B cell (primary cell): ENCODE data around the gene CA5A. TPM values are rescaled to one million over a fixed set of nuclear protein-coding genes. Genes with fewer than 3 reads are reported as not detected.
A peak's percentile ranks its signal among the peaks of the same experiment; 100 is the strongest.

Source experiments
- ATAC-seq: fragments of 200-7000 bp; cut with Tn5 transposase; one replicate; pipeline ENCODE4 v1.10.0; 2021; ENCODE audit warnings: low read depth, mild to moderate bottlenecking, moderate number of reproducible peaks, moderate library complexity
- CTCF ChIA-PET: fragments of 350-600 bp; sonication (Branson Sonifier 250); formaldehyde crosslinking; loops from one replicate; lab custom pipeline; 2021; ENCODE audit warnings: antibody characterized with exemption, inconsistent platforms; lab: Charles Lee
- POLR2A ChIA-PET: fragments of 350-600 bp; sonication (Branson Sonifier 250); formaldehyde crosslinking; loops from one replicate; lab custom pipeline; 2021; ENCODE audit warnings: antibody characterized with exemption; lab: Charles Lee
- DNase-seq: peaks from one replicate; pipeline ENCODE4 v3.0.0; 2013
- H2AFZ ChIP-seq: 2 replicates; pipeline ENCODE4 v1.6.1; 2012; ENCODE audit warnings: mild to moderate bottlenecking, low read depth, low read length; ENCODE audit not compliant: insufficient read depth, poor library complexity, severe bottlenecking
- H3K27ac ChIP-seq, 2 donors: 1 replicate in 1 of 2; 2 replicates in 1 of 2; pipeline ENCODE4 v1.5.1; 2012 to 2013; ENCODE audit warnings: low read length in 2 of 2, mild to moderate bottlenecking in 2 of 2, moderate library complexity in 1 of 2
- H3K27me3 ChIP-seq, 4 experiments: fragments of 200-600 bp in 1 of 4; sonication (generic) in 1 of 4; replicated peaks in 1 of 4; 1 replicate in 2 of 4; 2 replicates in 2 of 4; pipeline versions ENCODE4 v1.6.1 to v1.7.0; 2013 to 2016; ENCODE audit warnings: low read length in 3 of 4, mild to moderate bottlenecking in 2 of 4, mixed read lengths in 1 of 4, moderate library complexity in 1 of 4; ENCODE audit not compliant: insufficient read depth in 4 of 4, control insufficient read depth in 3 of 4; ENCODE audit errors: control extremely low read depth in 1 of 4
- H3K36me3 ChIP-seq, 2 experiments: replicated peaks in 1 of 2; 1 replicate in 1 of 2; 2 replicates in 1 of 2; pipeline versions ENCODE4 v1.6.1 to v1.7.1; 2013; ENCODE audit warnings: low read length in 1 of 2; ENCODE audit not compliant: insufficient read depth in 2 of 2, control insufficient read depth in 1 of 2; ENCODE audit errors: control extremely low read depth in 1 of 2, extremely low read depth in 1 of 2
- H3K4me1 ChIP-seq, 2 donors: fragments of 200-600 bp in 1 of 2; sonication (generic) in 1 of 2; 1 replicate in 1 of 2; 2 replicates in 1 of 2; pipeline versions ENCODE4 v1.5.1 to v1.6.1; 2013 to 2017; ENCODE audit warnings: low read length in 2 of 2; ENCODE audit not compliant: control insufficient read depth in 2 of 2, insufficient read depth in 2 of 2
- H3K4me2 ChIP-seq: replicated peaks from 2 replicates; pipeline ENCODE3; 2012; ENCODE audit warnings: mild to moderate bottlenecking, low read depth, low read length; ENCODE audit not compliant: poor library complexity, severe bottlenecking
- H3K4me3 ChIP-seq, 5 experiments: fragments of 200-600 bp in 1 of 5; sonication (generic) in 1 of 5; 1 replicate in 3 of 5; 2 replicates in 2 of 5; pipeline versions ENCODE4 v1.5.1 to v1.7.0; 2011 to 2016; ENCODE audit warnings: low read length in 4 of 5, mild to moderate bottlenecking in 4 of 5, low read depth in 2 of 5, control low read depth in 1 of 5, moderate library complexity in 1 of 5; ENCODE audit not compliant: insufficient read depth in 1 of 5; ENCODE audit errors: control extremely low read depth in 1 of 5, extremely low read depth in 1 of 5
- H3K79me2 ChIP-seq: fragments of 200-600 bp; sonication (generic); one replicate; pipeline ENCODE4 v1.6.0; 2016; ENCODE audit warnings: low read length; ENCODE audit not compliant: control insufficient read depth, insufficient read depth
- H3K9ac ChIP-seq: fragments of 200-600 bp; sonication (generic); 2 replicates; pipeline ENCODE4 v1.6.1; 2017; ENCODE audit warnings: mild to moderate bottlenecking, low read length, moderate library complexity
- H3K9me3 ChIP-seq, 3 donors: one replicate each; pipeline versions ENCODE4 v1.6.1 to v1.7.1; 2013; ENCODE audit warnings: low read length in 2 of 3; ENCODE audit not compliant: control insufficient read depth in 2 of 3, insufficient read depth in 1 of 3; ENCODE audit errors: control extremely low read depth in 1 of 3
- H4K20me1 ChIP-seq: 2 replicates; pipeline ENCODE4 v1.6.0; 2012; ENCODE audit warnings: mild to moderate bottlenecking, low read length; ENCODE audit not compliant: insufficient read depth, control insufficient read depth, poor library complexity, severe bottlenecking
- H3K27ac Mint-ChIP-seq: one replicate; pipeline ENCODE4 v1.8.0; 2021; ENCODE audit warnings: mixed read lengths
- H3K27me3 Mint-ChIP-seq: one replicate; pipeline ENCODE4 v1.8.0; 2021; ENCODE audit warnings: mixed read lengths
- H3K4me1 Mint-ChIP-seq: one replicate; pipeline ENCODE4 v1.8.0; 2021; ENCODE audit warnings: mixed read lengths
- H3K4me3 Mint-ChIP-seq: one replicate; pipeline ENCODE4 v1.8.0; 2021; ENCODE audit warnings: mixed read lengths
- H3K9me3 Mint-ChIP-seq: one replicate; pipeline ENCODE4 v1.8.0; 2022; ENCODE audit warnings: mixed read lengths; ENCODE audit not compliant: insufficient read depth
- CTCF ChIP-seq: fragments of 200-600 bp; IDR thresholded peaks from one replicate; pipeline ENCODE4 v1.8.0; 2022; ENCODE audit warnings: antibody characterized with exemption, mild to moderate bottlenecking
- EZH2 ChIP-seq: IDR thresholded peaks from 2 replicates; pipeline ENCODE4 v1.6.1; 2012; ENCODE audit warnings: borderline replicate concordance, low read depth, mild to moderate bottlenecking, moderate library complexity, low read length; ENCODE audit not compliant: insufficient read depth, poor library complexity, severe bottlenecking
- WGBS: methylation state at CpG from one replicate; pipeline ENCODE4 v1.1.5; 2013; ENCODE audit warnings: missing lambda C conversion rate; ENCODE audit not compliant: insufficient coverage; 5-methylcytosine and 5-hydroxymethylcytosine counted together
- intact Hi-C: fragments of 100-400 bp; cut with micrococcal nuclease; formaldehyde crosslinking; loops from one replicate; pipeline ENCODE4 v1.10.0; 2022
- polyA plus RNA-seq: library from polyadenylated mRNA; depleted of rRNA; stranded (reverse); fragments of >200 nt; gene quantifications from 2 replicates; pipeline ENCODE4 v1.2.3, GENCODE V29; 2012
- total RNA-seq, 2 donors: library from RNA; stranded (reverse); fragments of 120-200 nt in 1 of 2; gene quantifications; 1 replicate in 1 of 2; 2 replicates in 1 of 2; pipeline versions ENCODE4 v1.2.3 to v1.2.4, GENCODE V29; 2013 to 2022

CA5A gene
- total and polyA plus RNA-seq, 2 donors (not counting 1 experiment from before 2014, with no cell fraction given), result 0.27 TPM; not detected in 1

- intact Hi-C loops, result no loop called here
- Histone ChIP-seq H3K4me2 (peak overlapping the region; percentile 58), H2AFZ (peak overlapping the region; percentile 86), H3K27ac (peak overlapping the region; percentile 58 to 67), H3K9me3 (no peaks in the 10 kb centered on the region), H3K27me3 (no peaks in the 10 kb centered on the region), H3K9ac (peak overlapping the region; percentile 29), H3K79me2 (peaks cover 15% of the 10 kb centered on the region), H3K4me1 (peaks cover 30 to 48% of the 10 kb centered on the region in 2 donors), H3K4me3 (peak overlapping the region in 3 of 5 experiments; percentile 8 to 28 (median 8)), H3K36me3 (peaks cover 0 to 1% of the 10 kb centered on the region in 2 experiments), H4K20me1 (no peaks in the 10 kb centered on the region)
- ATAC-seq (no peak), DNase-seq (peak; percentile 54)
- no peak for TF ChIP-seq CTCF
- TF ChIP-seq EZH2, result no peak
- Mint-ChIP-seq H3K27me3 (no peaks in the 10 kb centered on the region), H3K4me1 (peaks cover 45% of the 10 kb centered on the region), H3K4me3 (peak overlapping the region; percentile 80), H3K9me3 (no peaks in the 10 kb centered on the region), H3K27ac (peak overlapping the region; percentile 97)
- WGBS, result 31% methylated on average over 5 of the region's 12 CpGs
- ChIA-PET CTCF (interaction anchor here (0.7 to 1.5 kb wide), 7 partner anchors 13 to 182 kb away, joined by 3 to 5 read pairs (median 3); partner anchors contain the start of gene KLHDC4), POLR2A (interaction anchor here (1.0 kb wide), 1 partner anchor 22 kb away, joined by 3 read pairs; no protein-coding TSS in a partner anchor)
Observed at GRCh38 chr16:87948119-87948545, 11.8 kb upstream of the CA5A start.

GRCh38 chr16:87947356-87948118, 11.2 kb upstream of the CA5A start:
- Histone ChIP-seq H3K9ac (peak overlapping the region; percentile 29), H3K36me3 (no peaks in the 10 kb centered on the region), H3K9me3 (no peaks in the 10 kb centered on the region), H3K27ac (peak overlapping the region; percentile 58 to 67), H3K4me1 (peaks cover 29 to 42% of the 10 kb centered on the region in 2 donors), H3K27me3 (no peaks in the 10 kb centered on the region), H3K4me2 (peak overlapping the region; percentile 58), H3K4me3 (peak overlapping the region in 3 of 5 experiments; percentile 8 to 28 (median 8)), H3K79me2 (peaks cover 9% of the 10 kb centered on the region), H2AFZ (peak overlapping the region; percentile 86), H4K20me1 (no peaks in the 10 kb centered on the region)
- peak overlapping the region; percentile 80 for H3K4me3 Mint-ChIP-seq
- peak overlapping the region; percentile 97 for H3K27ac Mint-ChIP-seq
- H3K4me1 Mint-ChIP-seq, result peaks cover 44% of the 10 kb centered on the region
- no peaks in the 10 kb centered on the region for H3K27me3 Mint-ChIP-seq
- CTCF ChIA-PET, result interaction anchor here (1.0 to 1.5 kb wide), 4 partner anchors 14 to 23 kb away, joined by 3 to 4 read pairs (median 4); no protein-coding TSS in a partner anchor
- POLR2A ChIA-PET, result interaction anchor here (1.0 kb wide), 1 partner anchor 21 kb away, joined by 3 read pairs; no protein-coding TSS in a partner anchor
- TF ChIP-seq EZH2, result no peak
- no peak for TF ChIP-seq CTCF
- no peaks in the 10 kb centered on the region for H3K9me3 Mint-ChIP-seq
- WGBS, result 94% methylated on average over 22 of the region's 22 CpGs
- DNase-seq (no peak), ATAC-seq (no peak)
- intact Hi-C loops, result no loop called here
